Activated T-cell treated with anti-CD3 and anti-CD28 coated beads for 1 hour (primary cell): ENCODE results near the gene RUBCN.
"Not testable (repeated sequence)": the region's sequence is repeated elsewhere in the genome, so short reads cannot be mapped to it uniquely, and the experiment has no call there.

Source experiments
- DNase-seq: peaks from one replicate; pipeline ENCODE4 v3.0.0-alpha.2; 2020; ENCODE audit warnings: low read depth

RUBCN gene

DNA sequence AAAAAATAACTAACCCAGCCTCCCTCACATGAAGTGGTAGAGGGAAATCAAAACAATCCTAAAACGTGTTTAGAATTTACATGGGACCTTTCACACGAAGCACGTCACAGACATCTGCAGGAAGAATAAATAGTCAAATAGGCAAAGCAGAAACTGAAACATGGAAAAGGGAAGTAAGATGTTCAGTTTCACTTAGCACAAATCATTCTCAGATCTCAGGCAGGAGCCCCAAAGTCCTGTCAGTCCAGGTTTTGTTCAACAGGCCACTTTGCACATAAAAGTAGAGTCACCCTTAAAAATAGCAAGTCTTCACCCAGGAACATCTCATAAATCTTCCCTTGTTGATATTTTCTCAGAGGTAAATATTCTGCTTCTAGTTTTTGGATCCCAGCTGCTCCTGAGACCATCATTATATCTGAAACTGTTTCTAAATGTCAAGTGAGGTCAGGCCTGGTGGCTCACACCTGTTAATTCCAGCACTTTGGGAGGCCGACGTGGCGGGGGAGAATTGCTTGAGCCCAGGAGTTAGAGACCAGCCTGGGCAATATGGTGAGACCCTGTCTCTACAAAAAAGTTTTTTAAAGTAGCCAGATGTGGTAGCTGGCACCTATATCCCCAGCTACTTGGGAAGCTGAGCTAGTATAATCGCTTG is 1.9 kb downstream of the RUBCN start:
- no peak for DNase-seq

DNA sequence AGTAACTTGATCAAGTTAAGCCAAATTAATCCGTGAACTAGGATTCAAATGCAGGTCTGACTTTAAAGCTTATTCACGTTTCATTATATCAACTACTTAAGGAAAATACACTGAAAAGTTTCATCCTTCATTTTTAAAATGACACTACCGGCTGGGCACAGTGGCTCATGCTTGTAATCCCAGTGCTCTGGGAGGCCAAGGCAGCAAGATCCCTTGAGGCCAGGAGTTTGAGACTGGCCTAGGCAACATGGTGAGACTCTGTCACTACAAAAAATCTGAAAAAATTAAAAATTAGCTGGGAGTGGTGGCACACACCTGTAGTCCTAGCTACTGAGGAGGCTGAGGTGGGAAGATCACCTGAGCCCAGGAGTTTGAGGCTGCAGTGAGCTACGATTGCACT is 3.7 kb downstream of the RUBCN start:
- DNase-seq: no peak

DNA sequence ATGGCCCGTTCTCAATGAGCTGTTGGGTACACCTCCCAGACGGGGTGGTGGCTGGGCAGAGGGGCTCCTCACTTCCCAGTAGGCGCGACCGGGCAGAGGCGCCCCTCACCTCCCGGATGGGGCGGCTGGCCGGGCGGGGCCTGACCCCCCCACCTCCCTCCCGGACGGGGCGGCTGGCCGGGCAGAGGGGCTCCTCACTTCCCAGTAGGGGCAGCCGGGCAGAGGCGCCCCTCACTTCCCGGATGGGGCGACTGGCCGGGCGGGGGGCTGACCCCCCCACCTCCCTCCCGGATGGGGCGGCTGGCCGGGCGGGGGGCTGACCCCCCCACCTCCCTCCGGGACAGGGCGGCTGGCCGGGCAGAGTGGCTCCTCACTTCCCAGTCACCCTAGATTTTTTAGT is 5.2 kb downstream of the RUBCN start:
- not testable (repeated sequence) for DNase-seq

DNA sequence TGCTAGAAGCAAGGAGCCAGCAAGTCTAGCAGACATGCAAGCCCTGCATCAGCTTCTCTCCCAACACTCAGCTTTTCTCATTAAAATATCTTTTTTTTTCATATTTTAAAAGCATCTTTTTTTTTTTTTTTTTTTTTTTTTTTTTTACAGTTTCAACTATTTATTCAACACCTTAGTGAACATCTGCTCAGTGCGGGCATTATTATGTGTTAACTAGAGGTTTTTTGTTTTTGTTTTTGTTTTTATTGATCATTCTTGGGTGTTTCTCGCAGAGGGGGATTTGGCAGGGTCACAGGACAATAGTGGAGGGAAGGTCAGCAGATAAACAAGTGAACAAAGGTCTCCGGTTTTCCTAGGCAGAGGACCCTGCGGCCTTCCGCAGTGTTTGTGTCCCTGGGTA is 5.9 kb downstream of the RUBCN start:
- DNase-seq: not testable (repeated sequence)

DNA sequence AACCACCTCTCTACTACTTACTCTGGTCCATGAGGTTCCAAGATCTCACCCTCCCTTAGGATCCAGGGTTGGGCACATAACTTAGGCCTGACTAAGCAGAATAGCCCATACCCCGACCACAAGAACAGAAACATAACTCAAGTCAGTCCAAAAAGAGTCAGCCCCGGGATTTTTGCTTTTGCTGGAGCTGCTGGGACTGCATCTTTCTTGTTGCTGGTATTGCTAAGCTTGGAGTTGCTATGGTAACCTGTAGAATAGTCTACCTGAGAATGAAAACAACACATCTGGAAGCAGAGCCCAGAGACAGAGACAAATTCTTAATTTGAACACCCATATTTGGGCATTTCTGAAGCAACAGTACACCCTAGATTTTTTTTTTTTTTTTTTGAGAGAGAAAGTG is 6.5 kb downstream of the RUBCN start:
- no peak for DNase-seq

DNA sequence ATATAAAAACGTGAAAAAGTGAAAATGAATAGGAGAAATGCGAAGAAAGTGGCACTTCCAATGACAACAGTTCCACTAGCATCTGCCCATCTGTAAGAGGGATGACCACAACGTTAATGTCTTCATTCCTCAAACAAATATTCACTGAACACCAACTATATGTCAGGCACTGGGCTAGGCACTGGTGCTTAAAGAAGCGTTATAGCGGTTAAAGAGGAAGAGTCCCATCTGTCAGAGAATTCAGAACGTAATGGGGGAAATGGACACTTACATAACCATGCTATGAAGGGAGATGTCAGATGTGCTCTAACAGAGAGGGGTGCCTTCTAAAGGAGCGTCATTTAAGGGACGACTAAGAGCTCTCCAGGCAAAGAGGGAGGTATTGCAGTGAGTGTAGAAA is 8.2 kb downstream of the RUBCN start:
- DNase-seq: no peak

DNA sequence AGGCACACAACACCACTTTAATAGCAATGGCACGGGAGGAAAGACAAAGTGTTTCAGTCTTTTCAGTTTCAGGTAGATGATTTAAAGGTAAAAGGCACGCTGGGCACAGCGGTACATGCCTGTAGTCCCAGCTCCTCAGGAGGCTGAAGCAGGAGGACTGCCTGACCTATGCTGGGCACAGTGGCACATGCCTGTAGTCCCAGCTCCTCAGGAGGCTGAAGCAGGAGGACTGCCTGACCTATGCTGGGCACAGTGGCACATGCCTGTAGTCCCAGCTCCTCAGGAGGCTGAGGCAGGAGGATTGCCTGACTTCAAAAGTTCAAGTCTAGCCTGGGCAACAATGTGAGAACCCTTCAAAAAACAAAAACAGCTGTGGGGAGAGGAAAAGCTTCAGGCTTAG is 8.8 kb downstream of the RUBCN start:
- not testable (repeated sequence) for DNase-seq

DNA sequence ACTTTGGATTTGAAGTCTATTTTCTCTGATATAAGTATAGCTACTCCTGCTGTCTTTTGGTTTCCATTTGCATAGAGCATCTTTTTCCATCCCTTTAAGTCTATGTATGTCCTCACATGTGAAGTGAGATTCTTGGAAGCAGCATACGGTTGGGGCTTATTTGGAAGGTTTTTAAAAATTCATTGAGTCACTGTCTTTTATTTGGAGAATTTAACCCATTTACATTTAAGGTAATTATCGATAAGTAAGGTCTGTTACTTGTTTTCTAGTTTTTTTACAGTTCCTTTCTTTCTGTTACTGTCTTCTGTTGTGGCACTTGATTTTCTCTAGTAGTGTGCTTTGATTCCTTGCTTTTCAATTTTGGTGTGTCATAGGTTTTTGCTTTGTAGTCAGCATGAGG is 14.0 kb downstream of the RUBCN start:
- DNase-seq: no peak

DNA sequence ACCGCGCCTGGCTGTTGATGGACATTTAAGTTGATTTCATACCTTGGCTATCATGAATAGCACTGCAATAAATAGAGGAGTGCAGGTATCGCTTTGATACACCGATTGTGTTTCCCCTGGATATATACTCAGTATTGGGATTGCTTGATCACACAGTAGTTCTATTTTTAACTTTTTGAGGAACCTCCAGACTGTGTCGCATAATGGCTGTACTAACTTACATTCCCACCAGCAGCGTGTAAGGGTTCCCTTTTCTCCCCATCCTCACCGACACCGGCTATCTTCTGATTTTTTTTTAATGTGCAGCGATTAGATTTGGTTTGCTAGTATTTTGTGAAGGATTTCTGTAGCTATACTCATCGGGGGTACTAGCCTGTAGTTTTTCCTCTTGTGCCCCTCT is 16.0 kb downstream of the RUBCN start:
- no peak for DNase-seq

DNA sequence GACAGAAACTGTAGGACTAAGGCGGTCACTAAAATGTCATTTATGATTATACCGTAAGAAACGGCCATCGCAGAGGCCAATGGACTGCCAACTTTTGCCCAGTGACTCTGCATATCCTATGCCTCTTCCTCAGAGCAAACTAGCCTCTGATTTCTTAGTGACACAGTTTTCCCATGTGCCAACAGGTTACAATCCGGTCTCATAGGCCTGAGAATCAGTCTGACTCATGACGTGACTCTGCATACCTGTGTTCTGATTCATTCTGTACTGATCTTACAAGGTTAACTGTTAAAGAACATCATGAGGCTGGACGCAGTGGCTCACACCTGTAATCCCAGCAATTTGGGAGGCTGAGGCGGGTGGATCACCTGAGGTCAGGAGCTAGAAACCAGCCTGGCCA is 17.8 kb downstream of the RUBCN start:
- DNase-seq: no peak

DNA sequence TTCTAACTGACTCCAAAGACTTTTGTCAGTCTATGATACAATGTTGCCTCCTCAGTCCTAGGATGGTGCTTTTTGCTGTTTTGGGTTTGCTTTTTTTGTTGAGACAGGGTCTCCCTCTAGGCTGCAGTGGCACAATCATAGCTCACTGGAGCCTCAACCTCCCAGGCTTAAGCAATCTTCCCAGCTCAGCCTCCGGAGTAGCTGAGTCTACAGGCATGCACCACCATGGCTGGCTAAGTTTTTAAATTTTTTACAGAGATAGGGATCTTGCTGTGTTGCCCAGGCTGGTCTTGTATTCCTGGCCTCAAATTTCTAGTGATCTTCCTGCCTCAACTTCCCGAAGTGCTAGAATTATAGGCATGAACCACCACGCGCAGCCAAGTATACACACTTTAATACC is 22.5 kb downstream of the RUBCN start:
- DNase-seq: no peak

DNA sequence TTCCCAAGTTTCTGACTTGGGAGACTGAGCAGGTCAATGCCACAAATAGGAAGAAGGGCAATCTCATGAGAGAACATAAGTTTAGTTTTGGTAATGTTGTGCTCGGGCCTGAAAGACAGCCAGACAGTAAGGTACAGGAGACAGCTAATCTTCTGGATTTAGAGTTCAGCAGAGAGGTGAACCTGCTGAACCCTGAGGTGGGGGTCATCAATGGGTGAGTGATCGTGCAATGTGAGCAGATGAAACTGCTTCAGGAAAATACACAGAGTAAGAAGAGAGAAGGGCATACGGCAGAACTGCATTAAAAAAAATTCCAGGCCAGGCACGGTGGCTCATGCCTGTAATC is 23.3 kb downstream of the RUBCN start:
- DNase-seq: no peak

DNA sequence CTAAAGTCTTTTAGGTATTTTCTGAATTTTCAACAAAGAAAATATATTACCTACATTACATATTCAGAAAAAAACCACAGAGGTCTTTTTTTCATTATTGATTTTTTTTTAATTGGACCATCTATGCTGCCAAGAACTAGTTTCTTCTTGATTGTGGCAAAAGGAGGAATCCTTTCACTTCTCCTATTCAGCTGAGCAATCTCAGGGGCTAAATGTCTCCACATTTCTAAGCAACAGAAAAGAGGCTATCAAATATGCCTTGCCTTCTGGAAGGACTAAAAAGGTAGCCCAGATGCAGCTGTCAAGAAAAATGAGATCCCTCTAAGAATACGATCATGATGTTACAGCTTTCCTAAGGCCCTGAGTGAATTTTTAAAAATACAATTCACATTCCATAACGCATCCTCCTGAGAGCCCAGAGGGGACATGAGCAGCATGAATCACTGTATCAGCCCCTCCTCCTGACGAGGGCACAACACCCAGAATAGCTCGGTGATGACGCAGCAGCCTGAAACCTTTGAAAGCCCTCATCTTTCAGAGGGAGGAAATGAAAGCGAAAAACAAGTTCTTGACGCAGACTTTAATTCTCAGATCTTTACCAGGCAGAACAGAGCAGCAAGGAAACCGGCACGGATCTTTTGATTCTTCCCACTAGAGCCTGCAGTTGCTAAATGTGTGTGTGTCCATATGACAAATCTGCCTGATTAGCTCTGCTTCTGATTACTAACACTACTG is 24.6 kb downstream of the RUBCN start:
- peak; percentile 72 for DNase-seq

DNA sequence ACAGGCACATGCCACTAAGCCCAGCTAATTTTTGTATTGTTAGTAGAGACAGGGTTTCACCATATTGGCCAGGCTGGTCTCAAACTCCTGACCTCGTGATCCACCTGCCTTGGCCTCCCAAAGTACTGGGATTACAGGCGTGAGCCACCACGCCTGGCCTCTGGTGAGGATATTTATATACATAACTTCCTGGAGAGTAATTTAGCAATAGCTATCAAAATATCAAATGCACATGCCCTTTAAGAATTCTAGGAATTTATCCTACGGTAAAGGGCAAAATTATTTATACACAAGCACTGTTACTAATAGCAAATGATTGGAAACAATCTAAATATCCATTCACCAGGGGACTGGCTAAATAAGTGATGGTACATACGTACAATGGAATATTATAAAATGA is 25.7 kb downstream of the RUBCN start:
- not testable (repeated sequence) for DNase-seq

DNA sequence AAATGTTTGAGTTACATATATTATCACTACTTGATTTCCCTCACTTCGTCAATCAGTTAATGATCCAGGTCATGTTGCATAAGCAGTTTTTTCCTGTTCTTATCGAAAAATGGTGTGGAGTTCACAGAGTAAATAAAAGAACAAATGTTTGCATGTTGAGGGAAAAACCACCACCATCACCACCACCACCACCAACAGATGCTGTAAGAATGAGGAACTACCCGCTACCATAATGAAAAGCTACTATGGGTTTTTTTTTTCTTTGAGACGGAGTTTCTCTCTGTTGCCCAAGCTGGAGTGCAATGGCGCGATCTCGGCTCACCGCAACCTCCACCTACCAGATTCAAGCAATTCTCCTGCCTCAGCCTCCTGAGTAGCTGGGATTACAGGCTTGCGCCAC is 27.6 kb downstream of the RUBCN start:
- no peak for DNase-seq

DNA sequence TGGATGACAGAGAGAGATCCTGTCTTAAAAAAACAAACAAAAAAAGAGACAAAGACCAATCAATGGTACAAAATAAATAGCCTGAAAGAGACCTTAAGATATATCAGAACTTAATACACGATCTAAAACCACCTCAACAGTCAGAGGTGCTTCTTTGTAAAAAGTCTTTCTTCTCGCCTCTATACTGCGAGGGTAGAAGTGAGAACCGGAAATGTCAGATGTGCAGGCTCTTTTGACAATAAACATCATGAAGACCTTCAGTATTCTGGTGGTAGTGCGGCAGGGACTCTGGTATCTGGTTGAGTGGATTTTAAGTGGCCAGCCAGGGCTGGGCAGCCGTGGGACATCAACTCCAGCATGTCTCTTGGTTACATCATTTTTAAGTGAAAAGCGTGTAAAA is 30.0 kb downstream of the RUBCN start:
- DNase-seq: no peak

DNA sequence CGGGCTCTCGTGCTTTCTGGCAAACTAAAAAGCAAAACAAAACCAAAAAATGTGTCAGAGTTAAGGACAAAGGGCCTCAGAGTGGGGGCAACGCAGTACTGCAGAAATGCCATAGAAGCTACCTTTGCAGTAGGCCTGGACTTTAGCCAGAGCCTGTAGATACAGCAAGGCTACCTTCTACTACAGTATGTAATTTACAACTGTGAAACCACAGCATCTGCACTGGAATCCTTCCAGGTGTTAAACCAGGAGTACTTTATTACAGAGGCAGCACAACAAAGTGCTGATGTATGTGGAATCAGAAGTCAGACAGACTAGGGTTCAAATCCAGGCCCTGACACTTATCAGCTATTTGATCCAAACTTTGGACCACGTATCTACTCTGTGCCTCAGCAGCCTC is 34.9 kb downstream of the RUBCN start:
- no peak for DNase-seq

DNA sequence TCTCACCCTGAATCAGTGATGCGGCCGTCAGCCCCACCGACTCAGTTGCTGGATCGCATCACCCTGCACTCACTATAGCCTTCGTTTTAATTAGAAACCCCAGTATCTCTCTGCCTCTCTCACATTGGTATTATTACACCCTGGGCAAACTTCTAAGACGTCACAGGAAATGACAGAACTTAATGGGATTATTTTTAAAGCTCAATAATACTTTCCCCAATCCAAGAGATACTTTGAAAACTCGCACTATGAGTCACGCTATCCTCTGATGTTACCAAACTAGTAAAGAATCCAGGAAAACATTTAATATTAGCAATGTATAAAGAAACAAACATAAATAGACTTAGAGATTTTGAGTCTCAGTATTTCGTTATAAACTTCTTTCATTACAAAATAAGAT is 36.6 kb downstream of the RUBCN start:
- no peak for DNase-seq

DNA sequence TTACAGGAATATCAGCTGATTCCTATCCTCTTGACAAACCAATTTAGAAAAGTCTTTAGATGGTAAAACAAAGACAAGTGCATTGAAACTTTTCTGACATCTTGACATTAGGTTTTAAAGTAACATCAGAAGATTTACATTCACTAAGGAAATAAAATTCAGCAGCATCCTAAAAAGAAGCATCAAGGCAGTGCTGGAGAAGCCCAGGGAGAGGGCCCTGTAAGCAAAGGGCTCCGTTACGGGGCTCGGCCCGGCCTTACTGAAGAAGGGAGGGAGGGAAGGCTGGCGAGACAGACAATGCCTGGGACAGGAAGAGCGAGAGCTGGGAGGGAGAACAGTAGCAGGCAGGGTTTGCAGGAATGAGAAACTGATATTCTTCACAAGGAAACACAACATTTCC is 39.3 kb downstream of the RUBCN start:
- DNase-seq: no peak

DNA sequence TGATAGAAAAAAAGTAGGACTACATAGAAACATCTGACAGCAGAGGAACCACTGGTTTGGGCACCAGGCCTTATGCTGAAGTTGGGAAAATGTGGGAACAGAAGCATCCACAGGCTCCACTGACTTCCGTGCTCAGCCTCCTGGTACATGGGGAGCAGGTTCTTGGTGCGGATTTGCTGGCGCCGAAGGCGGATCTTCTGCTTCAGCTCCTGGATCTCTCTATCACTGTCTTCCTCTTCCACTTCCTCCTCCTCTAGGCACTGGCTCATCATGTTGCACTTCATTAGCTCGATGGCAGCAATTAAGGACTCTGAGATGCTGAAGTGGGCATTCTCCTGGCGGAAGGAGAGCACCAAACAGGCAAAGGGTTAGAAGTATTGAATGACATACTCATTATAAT is 42.5 kb downstream of the RUBCN start:
- DNase-seq: no peak

DNA sequence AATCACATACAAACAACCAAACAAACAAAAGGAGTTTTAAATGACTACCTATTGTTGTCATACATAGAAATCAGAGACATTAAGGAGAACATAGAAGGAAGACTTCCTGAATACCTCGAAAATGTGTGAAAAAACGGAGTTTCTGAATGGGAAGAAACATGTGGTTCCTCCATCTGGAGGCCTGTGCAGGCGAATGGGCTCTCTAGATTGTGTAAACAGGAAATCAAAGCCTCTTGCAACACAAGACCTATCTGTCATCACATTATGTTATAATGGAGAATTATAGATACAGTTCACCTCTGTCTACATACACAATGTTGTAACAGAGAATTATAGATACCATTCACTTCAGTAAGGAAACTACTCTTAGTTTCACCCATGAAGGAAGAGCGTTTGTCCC is 44.1 kb downstream of the RUBCN start:
- DNase-seq: no peak

DNA sequence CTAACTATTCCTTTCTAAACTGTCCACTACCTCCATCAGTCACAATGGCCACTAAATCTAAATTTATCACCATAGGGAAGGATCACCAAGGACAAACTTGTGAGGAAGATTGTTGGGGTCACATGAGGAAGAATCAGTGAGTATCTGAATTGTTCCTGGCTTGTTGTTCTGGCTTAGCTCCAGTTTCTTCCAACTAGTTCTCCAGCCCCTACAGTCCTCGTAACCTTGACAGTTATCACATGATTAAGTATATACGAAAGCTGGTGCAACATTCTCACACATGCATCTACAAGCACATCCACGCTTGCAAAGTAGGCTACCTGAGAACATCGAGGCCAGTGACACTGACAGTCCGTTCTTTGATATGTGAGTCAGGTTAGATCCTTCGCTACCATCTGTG is 46.0 kb downstream of the RUBCN start:
- no peak for DNase-seq

DNA sequence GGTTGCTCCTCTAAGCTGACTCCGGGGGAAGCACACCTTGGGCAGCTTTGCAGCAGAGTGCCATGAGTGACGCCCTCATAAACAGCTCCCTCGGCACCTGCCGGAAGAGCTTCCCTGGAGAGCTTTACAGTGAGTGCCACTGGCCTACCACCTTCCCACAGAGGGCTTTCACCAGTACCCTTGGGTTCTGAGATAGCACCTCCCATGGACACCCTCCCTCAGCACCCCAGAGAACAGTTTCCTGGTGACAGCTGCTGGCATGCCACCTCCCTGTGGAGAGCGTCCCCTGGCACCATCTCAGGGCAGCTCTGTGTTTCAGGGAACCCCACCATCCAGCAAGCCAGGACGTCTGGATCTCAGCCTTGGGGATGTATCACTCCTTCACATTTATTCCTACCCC is 49.1 kb downstream of the RUBCN start:
- DNase-seq: no peak

DNA sequence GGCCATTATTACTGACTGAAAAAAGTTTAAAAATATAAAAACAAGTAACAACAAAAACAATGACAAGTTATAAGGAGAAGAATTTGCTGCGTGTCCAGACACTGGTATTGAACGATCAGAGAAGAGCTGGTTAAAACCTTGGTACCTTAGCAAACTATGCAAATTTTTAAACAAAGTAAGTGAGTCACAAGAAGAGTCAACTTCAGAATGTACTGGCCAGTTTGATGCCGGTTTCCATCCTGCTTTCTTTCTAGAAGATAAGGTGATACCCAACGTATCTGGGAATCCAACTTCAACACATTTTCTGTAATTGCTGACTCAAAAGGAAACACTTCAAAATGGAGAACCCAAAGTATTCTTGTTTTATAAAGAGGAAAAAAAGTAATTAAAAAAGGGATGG is 49.8 kb downstream of the RUBCN start:
- DNase-seq: no peak
